K562 (cell line): Measurements from ENCODE around the gene CNTN3. TPM values are rescaled to one million over a fixed set of nuclear protein-coding genes. Genes with fewer than 3 reads are reported as not detected.

Source experiments
- ATAC-seq: fragments of 200-7000 bp; cut with Tn5 transposase; 3 replicates; pipeline ENCODE4 v1.9.1; 2020; ENCODE audit warnings: moderate library complexity
- BruUV-seq: library from RNA; stranded (reverse); fragments of 400-500 nt; replicated peaks from 2 replicates; lab custom pipeline; 2021; lab: Mats Ljungman, UMichigan
- CTCF ChIA-PET: fragments of 300-600 bp; formaldehyde crosslinking; extraction: SDS; loops from one replicate; lab custom pipeline; 2021; ENCODE audit warnings: low intra/inter-chr PET ratio; lab: Yijun Ruan, JAX
- POLR2A ChIA-PET: fragments of 300-600, 350-650 bp; sonication (Branson Sonifier 250); formaldehyde crosslinking; extraction: SDS; loops from one replicate; lab custom pipeline; 2021; ENCODE audit warnings: antibody characterized with exemption, inconsistent platforms; lab: Yijun Ruan, JAX
- DNase-seq, 4 experiments: peaks; one replicate each; pipeline versions ENCODE4 v3.0.0 to v3.0.0-alpha.2; 2011 to 2018; ENCODE audit warnings: low spot score in 3 of 4, mixed read lengths in 3 of 4; ENCODE audit errors: extremely low read depth in 1 of 4
- FAIRE-seq: peaks from 2 replicates; lab custom pipeline; 2011; peaks lifted over from hg19 to GRCh38; lab: Jason Lieb, UNC
- H2AFZ ChIP-seq: 2 replicates; pipeline ENCODE4 v1.6.0; 2011; ENCODE audit warnings: low read depth, low read length, control low read depth, inconsistent platforms
- H3K27ac ChIP-seq: fragments of 200-600 bp; 3 replicates; pipeline ENCODE4 v1.8.0; 2011; ENCODE audit warnings: low read depth, mild to moderate bottlenecking, control low read depth, inconsistent platforms, low read length, moderate library complexity, mixed read lengths; ENCODE audit errors: extremely low read depth
- H3K27me3 ChIP-seq, 2 experiments: fragments of 300-600 bp in 1 of 2; 2 replicates in 1 of 2; 3 replicates in 1 of 2; pipeline versions ENCODE4 v1.6.0 to v1.8.0; 2011; ENCODE audit warnings: inconsistent platforms in 2 of 2, low read length in 2 of 2, mild to moderate bottlenecking in 1 of 2, mixed read lengths in 1 of 2, moderate library complexity in 1 of 2; ENCODE audit not compliant: control insufficient read depth in 2 of 2, insufficient read depth in 2 of 2
- H3K36me3 ChIP-seq: fragments of 300-600 bp; 3 replicates; pipeline ENCODE4 v1.8.0; 2011; ENCODE audit warnings: mild to moderate bottlenecking, low read length, inconsistent platforms; ENCODE audit not compliant: control insufficient read depth, insufficient read depth
- H3K4me1 ChIP-seq, 2 experiments: fragments of 200-600 bp in 1 of 2; replicated peaks in 1 of 2; 2 replicates in 1 of 2; 3 replicates in 1 of 2; pipeline versions ENCODE4 v1.5.1 to v1.8.0; 2011; ENCODE audit warnings: inconsistent platforms in 2 of 2, low read length in 2 of 2, mild to moderate bottlenecking in 1 of 2, mixed read lengths in 1 of 2, moderate library complexity in 1 of 2; ENCODE audit not compliant: control insufficient read depth in 2 of 2, insufficient read depth in 2 of 2
- H3K4me2 ChIP-seq: 2 replicates; pipeline ENCODE4 v1.6.1; 2011; ENCODE audit warnings: low read length, control low read depth, inconsistent platforms, mixed read lengths; ENCODE audit not compliant: insufficient read depth
- H3K4me3 ChIP-seq: fragments of 200-600 bp; sonication (generic), shearing (Covaris generic); 2 replicates; pipeline ENCODE4 v1.5.1; 2016; ENCODE audit warnings: control low read depth, inconsistent platforms
- H3K79me2 ChIP-seq: fragments of 200-600 bp; 3 replicates; pipeline ENCODE4 v1.8.0; 2011; ENCODE audit warnings: low read length, inconsistent platforms; ENCODE audit not compliant: control insufficient read depth, insufficient read depth
- H3K9ac ChIP-seq, 2 experiments: 2 replicates each; pipeline versions ENCODE4 v1.6.0 to v1.6.1; 2011; ENCODE audit warnings: low read depth in 2 of 2, low read length in 2 of 2, control low read depth in 1 of 2, inconsistent platforms in 1 of 2, mild to moderate bottlenecking in 1 of 2, mixed read lengths in 1 of 2; ENCODE audit not compliant: insufficient read depth in 1 of 2
- H3K9me1 ChIP-seq: one replicate; pipeline ENCODE4 v1.6.0; 2011; ENCODE audit warnings: inconsistent platforms, mild to moderate bottlenecking, low read length, moderate library complexity; ENCODE audit not compliant: control insufficient read depth, insufficient read depth
- H3K9me3 ChIP-seq: replicated peaks from 2 replicates; pipeline ENCODE4 v1.5.1; 2011; ENCODE audit warnings: low read depth, low read length, inconsistent platforms; ENCODE audit not compliant: control insufficient read depth, insufficient read depth
- H4K20me1 ChIP-seq: replicated peaks from 2 replicates; pipeline ENCODE4 v1.6.1; 2011; ENCODE audit warnings: low read length, inconsistent platforms, mixed read lengths; ENCODE audit not compliant: control insufficient read depth, insufficient read depth
- BDP1 ChIP-seq: IDR thresholded peaks from 3 replicates; pipeline ENCODE4 v1.6.1; 2011; ENCODE audit not compliant: insufficient read length, insufficient read depth
- CBFA2T2 ChIP-seq: fragments of 450-650 bp; conservative IDR thresholded peaks from 2 replicates; pipeline ENCODE4 v1.6.1; 2017; ENCODE audit warnings: mild to moderate bottlenecking
- CEBPB ChIP-seq: fragments of 450-650 bp; IDR thresholded peaks from 2 replicates; pipeline ENCODE4 v1.6.1; 2016; ENCODE audit warnings: missing genetic modification characterization, missing compliant biosample characterization
- GABPA ChIP-seq: fragments of 200-800 bp; sonication (Bioruptor generic); conservative IDR thresholded peaks from 2 replicates; pipeline ENCODE4 v1.6.1; 2016; ENCODE audit warnings: low read depth, missing genetic modification characterization, missing compliant biosample characterization
- GTF2E2 ChIP-seq: fragments of 200-800 bp; sonication (Bioruptor generic); IDR thresholded peaks from 2 replicates; pipeline ENCODE4 v1.6.1; 2016; ENCODE audit warnings: missing genetic modification characterization, missing compliant biosample characterization
- HOXB6 ChIP-seq: fragments of 250-450 bp; sonication (Bioruptor Pico); IDR thresholded peaks from 2 replicates; pipeline ENCODE4 v1.5.1; 2022; ENCODE audit warnings: mild to moderate bottlenecking, borderline replicate concordance
- MEF2D ChIP-seq: conservative IDR thresholded peaks from 2 replicates; pipeline ENCODE4 v1.6.1; 2016; ENCODE audit warnings: low read depth, missing genetic modification characterization, missing compliant biosample characterization
- NR4A1 ChIP-seq, 2 experiments: fragments of 250-450 bp in 1 of 2; fragments of 450-650 bp in 1 of 2; sonication (Bioruptor Pico) in 1 of 2; IDR thresholded peaks; 2 replicates each; pipeline versions ENCODE4 v1.4.0 to v1.6.1; 2016 to 2020; ENCODE audit warnings: mild to moderate bottlenecking in 2 of 2, missing compliant biosample characterization in 1 of 2, missing genetic modification characterization in 1 of 2, moderate library complexity in 1 of 2
- PHB2 ChIP-seq: fragments of 450-650 bp; IDR thresholded peaks from 2 replicates; pipeline ENCODE4 v1.6.1; 2017; ENCODE audit warnings: low read depth
- SMAD1 ChIP-seq: fragments of 150-350 bp; IDR thresholded peaks from 2 replicates; pipeline ENCODE4 v1.6.1; 2014; ENCODE audit warnings: low read length, low read depth; ENCODE audit not compliant: partially characterized antibody
- SRSF3 ChIP-seq: fragments of 200-400 bp; formaldehyde crosslinking; IDR thresholded peaks from 2 replicates; pipeline ENCODE4 v1.6.1; 2016; ENCODE audit warnings: mild to moderate bottlenecking, low read length, moderate library complexity; ENCODE audit not compliant: insufficient read depth
- TAF1 ChIP-seq: IDR thresholded peaks from 2 replicates; pipeline ENCODE4 v1.6.1; 2011; ENCODE audit warnings: mild to moderate bottlenecking, low read length, moderate library complexity; ENCODE audit not compliant: insufficient read depth, control insufficient read depth, severe bottlenecking; ENCODE audit errors: extremely low read depth
- WGBS: fragments of 100-300 bp; shearing (Covaris generic); methylation state at CpG from one replicate; pipeline ENCODE4 v1.1.6; 2016; ENCODE audit warnings: low coverage, mixed read lengths; ENCODE audit not compliant: insufficient coverage; ENCODE audit errors: missing lambda C conversion rate; 5-methylcytosine and 5-hydroxymethylcytosine counted together
- in situ Hi-C: fragments of 300-500 bp; cut with MboI; formaldehyde crosslinking; loops from 4 replicates; pipeline ENCODE4 v1.15.0; 2018; ENCODE audit warnings: inconsistent platforms, mixed read lengths
- intact Hi-C: fragments of 100-400 bp; cut with micrococcal nuclease; formaldehyde crosslinking; loops from 2 replicates; pipeline ENCODE4 v1.14.2; 2022
- polyA plus RNA-seq, 8 experiments: library from polyadenylated mRNA; depleted of rRNA in 4 of 8; stranded (reverse) in 5 of 8; unstranded in 3 of 8; fragments of >200 nt; fragmentation: Nextera tagmentation in 2 of 8; fragmentation: Illumina TruSeq in 1 of 8; extraction: Ambion mirVana in 2 of 8; extraction: Trizol in 1 of 8; gene quantifications; 2 replicates each; pipeline versions ENCODE4 v1.2.1 to v1.2.3, GENCODE V29; 2011 to 2014; ENCODE audit warnings: inconsistent platforms in 1 of 8, missing spikeins in 1 of 8
- total RNA-seq, 7 experiments: library from RNA; depleted of rRNA in 6 of 7; stranded (reverse); fragments of >200 nt in 6 of 7; fragmentation: Illumina TruSeq in 2 of 7; extraction: Trizol in 2 of 7; gene quantifications; 2 replicates each; pipeline versions ENCODE4 v1.2.1 to v1.2.3, GENCODE V29; 2011 to 2021; ENCODE audit warnings: low replicate concordance in 1 of 7
- TF ChIP-seq, protein P1 (sequence below): sonication (generic); formaldehyde crosslinking; IDR thresholded peaks from 2 replicates; pipeline ENCODE4 v1.8.0; 2022; ENCODE audit warnings: mild to moderate bottlenecking, missing genetic modification reagents

Gene CNTN3
- total and polyA plus RNA-seq, 9 of the 15 experiments (the other 6 are each of a cell fraction or from before 2014, with no cell fraction given) = 0.01 to 0.07 (median 0.03) TPM; not detected in 3

DNA sequence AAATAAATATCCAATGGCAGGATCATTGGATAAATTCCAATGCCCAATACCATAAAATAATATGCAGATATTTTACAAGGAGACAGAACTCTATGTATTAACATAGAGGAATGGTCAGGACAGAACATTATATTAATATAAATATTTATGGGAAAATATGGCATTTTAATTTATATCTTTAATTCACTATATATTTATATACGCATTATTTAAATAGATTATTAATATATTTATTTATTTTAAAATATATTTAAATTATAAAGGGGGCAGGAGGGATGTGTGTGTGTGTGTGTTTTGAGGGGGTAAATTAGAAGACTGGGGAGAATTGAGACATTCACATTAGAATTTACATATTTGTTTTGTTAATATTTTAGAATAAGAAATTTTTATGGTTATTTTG is 31.6 kb upstream of the CNTN3 start:
- BruUV-seq = no TSS peak
- ChIA-PET POLR2A (no interaction called here), CTCF (no interaction called here)
- H3K79me2 ChIP-seq = no peaks in the 10 kb centered on the region
- no peak overlapping the region for H3K4me2 ChIP-seq
- 39% methylated on average over 1 of the region's 1 CpG for WGBS
- ATAC-seq (no peak), DNase-seq (no peak), FAIRE-seq (no peak)
- in situ Hi-C loops = no loop called here
- H3K9me3 ChIP-seq = no peaks in the 10 kb centered on the region
- no peaks in the 10 kb centered on the region for H4K20me1 ChIP-seq
- no peak overlapping the region for H3K9ac ChIP-seq
- H2AFZ ChIP-seq = no peak overlapping the region
- intact Hi-C loops = no loop called here
- H3K27ac ChIP-seq = no peak overlapping the region
- H3K4me3 ChIP-seq = no peak overlapping the region
- H3K9me1 ChIP-seq = no peaks in the 10 kb centered on the region
- TF ChIP-seq SRSF3 (no peak), NR4A1 (CRISPR knock-in tag; IDR thresholded peaks at IDR 0.05) (no peak), NR4A1 (tag; IDR thresholded peaks at IDR 0.05) (no peak), TAF1 (no peak), CBFA2T2 (no peak), HOXB6 (CRISPR knock-in tag) (no peak), PHB2 (no peak), BDP1 (no peak), SMAD1 (no peak), CEBPB (no peak), GTF2E2 (tag) (no peak), GABPA (tag) (no peak), MEF2D (tag) (no peak)
- TF ChIP-seq, protein P1, sequence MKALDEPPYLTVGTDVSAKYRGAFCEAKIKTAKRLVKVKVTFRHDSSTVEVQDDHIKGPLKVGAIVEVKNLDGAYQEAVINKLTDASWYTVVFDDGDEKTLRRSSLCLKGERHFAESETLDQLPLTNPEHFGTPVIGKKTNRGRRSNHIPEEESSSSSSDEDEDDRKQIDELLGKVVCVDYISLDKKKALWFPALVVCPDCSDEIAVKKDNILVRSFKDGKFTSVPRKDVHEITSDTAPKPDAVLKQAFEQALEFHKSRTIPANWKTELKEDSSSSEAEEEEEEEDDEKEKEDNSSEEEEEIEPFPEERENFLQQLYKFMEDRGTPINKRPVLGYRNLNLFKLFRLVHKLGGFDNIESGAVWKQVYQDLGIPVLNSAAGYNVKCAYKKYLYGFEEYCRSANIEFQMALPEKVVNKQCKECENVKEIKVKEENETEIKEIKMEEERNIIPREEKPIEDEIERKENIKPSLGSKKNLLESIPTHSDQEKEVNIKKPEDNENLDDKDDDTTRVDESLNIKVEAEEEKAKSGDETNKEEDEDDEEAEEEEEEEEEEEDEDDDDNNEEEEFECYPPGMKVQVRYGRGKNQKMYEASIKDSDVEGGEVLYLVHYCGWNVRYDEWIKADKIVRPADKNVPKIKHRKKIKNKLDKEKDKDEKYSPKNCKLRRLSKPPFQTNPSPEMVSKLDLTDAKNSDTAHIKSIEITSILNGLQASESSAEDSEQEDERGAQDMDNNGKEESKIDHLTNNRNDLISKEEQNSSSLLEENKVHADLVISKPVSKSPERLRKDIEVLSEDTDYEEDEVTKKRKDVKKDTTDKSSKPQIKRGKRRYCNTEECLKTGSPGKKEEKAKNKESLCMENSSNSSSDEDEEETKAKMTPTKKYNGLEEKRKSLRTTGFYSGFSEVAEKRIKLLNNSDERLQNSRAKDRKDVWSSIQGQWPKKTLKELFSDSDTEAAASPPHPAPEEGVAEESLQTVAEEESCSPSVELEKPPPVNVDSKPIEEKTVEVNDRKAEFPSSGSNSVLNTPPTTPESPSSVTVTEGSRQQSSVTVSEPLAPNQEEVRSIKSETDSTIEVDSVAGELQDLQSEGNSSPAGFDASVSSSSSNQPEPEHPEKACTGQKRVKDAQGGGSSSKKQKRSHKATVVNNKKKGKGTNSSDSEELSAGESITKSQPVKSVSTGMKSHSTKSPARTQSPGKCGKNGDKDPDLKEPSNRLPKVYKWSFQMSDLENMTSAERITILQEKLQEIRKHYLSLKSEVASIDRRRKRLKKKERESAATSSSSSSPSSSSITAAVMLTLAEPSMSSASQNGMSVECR (CRISPR knock-in tag) = no peak
- no peaks in the 10 kb centered on the region for H3K36me3 ChIP-seq
- H3K27me3 ChIP-seq = no peaks in the 10 kb centered on the region
- no peaks in the 10 kb centered on the region for H3K4me1 ChIP-seq
